Activated CD4-positive, alpha-beta T cell treated with anti-CD3 and anti-CD28 coated beads, Interleukin-2, Interleukin-4, amounts not matched to agents 100 ng/mL and 50 ng/mL, durations not matched to agents 16 hours and 8 hours (primary cell): ENCODE data around the gene CHIT1.

Experiments
- DNase-seq: peaks from one replicate; pipeline ENCODE4 v3.0.0-alpha.2; 2020; ENCODE audit warnings: low spot score

The CHIT1 gene

DNA sequence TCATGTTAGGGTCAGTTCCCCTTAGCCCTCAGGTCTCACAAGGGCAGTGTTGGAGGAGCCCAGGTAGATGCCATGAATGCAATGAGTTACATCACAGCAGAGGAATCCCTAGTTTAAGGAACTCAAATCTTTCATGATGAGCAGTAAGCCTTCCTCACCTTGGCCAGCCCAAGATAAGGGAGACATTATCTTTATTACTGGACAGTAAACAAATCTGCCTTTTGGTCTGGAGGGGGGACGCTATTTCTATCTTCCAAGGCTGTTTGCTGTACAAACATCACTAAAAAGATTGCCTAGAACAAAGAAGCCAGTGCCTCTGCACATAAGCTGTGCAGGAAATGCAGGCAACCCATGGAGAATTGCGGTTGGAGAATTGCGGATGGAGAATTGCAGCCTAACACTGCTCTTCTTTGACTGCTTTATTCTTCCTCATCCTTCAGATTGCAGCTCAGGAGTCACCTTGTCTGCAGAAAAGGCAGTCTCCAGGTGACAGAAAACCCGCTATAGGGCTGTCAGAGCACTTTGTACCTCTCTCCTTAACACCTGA, 40.7 kb downstream of the CHIT1 start:
- DNase-seq, result no peak

- DNase-seq, result no peak
Observed at GRCh38 chr1:203187689-203188264, 41.7 kb downstream of the CHIT1 start.

GRCh38 chr1:203187304-203187685, 42.2 kb downstream of the CHIT1 start:
- no peak for DNase-seq

GRCh38 chr1:203186446-203187303, 42.8 kb downstream of the CHIT1 start, which contains the start of gene CHI3L1:
TSS of gene CHI3L1 (minus strand) at chr1:203186704. CDS start at chr1:203186623, 81 bp downstream.
- no peak for DNase-seq

DNA sequence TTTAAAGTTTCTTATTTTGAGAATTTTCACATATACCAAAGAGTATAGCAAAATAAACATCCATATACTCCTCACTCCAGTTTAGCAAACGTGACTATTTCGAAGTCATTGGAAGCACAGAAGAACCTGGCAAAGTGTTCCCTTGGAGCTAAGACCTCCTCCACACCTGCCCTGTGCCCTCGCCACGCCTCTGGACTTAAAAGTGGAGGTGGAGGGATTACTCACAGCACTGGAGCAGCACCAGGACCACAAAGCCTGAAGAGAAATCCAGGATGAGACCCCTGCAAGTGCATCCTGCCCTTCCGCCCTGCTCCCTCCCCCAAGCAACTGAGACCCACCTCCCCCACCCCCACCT, 43.4 kb downstream of the CHIT1 start:
- DNase-seq, result no peak

DNA sequence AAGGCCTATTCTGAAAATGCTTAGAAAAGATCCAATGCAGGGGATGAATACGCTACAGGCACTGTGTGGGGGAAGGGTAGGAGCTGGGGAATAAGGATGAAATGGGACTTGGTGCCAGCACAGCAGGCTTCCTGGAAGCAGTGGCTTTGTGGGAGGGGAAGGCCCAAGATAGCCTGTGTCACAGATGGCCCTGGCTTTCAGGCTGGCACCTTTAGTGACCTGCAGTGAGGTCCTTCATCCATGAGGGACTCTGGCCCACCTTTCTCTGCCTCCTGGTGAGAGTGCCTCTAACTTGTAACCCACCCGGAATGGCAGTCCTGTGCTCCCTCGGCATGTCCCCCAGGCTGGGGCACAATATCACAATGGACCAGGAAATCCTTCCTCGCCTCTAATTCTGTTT, 43.9 kb downstream of the CHIT1 start:
- no peak for DNase-seq

DNA sequence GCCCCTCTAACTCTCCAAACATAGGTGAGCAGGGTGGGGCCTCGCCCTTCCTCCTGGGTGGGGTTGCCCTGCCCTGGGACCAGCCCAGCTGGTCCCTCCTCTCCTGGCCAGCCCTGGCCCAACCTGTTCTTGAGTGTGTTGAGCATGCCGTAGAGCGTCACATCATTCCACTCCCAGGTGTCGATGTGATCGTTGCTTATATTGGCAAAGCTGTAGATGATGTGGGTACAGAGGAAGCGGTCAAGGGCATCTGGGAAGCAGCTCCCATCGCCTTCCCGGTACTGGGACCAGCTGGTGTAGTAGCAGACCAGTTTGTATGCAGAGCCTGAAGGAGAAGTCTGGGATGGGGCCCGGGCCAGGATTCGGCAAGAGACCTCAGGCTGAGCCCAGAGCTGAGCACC, 44.4 kb downstream of the CHIT1 start:
- DNase-seq, result no peak

- DNase-seq, result no peak
Observed at GRCh38 chr1:203184467-203184866, 45.0 kb downstream of the CHIT1 start.

DNA sequence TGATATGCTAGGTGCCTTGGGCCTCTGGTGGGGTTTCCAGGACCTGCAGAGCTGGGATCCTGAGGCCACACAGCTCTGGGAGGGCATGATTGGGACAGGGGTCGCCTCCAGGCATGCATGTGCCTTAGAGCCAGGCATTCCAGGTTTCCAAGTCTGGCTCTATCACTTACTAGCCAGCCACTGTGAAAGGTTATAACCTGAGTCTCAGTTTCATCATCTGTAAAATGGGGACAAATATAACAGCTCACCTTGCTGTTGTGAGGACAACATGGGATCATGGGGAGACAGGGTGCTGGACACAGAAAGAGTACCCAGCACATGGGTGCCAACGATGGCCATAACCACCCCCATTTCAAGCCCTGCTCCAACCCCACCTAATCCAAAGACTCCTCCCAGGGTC, 45.6 kb downstream of the CHIT1 start:
- DNase-seq, result no peak

GRCh38 chr1:203182387-203182953, 47.0 kb downstream of the CHIT1 start:
- DNase-seq, result no peak

GRCh38 chr1:203181586-203182386, 47.7 kb downstream of the CHIT1 start:
- DNase-seq, result no peak

GRCh38 chr1:203180611-203181330, 48.7 kb downstream of the CHIT1 start:
- no peak for DNase-seq

DNA sequence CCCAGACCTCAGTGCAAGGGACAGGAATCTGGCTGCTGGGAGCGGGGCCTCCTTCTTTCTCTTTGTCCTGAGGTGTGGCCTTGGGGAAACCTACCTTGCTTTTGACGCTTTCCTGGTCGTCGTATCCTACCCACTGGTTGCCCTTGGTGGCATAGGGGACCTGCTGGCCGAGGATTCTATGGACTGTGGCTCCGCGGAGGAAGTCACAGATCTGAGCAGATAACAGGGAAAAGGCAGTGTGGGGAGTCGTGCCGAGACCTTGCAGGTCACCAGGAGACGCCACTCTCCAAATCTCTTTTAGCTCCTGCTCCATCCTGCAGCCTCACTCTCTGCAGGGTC, 49.8 kb downstream of the CHIT1 start:
- no peak for DNase-seq

DNA sequence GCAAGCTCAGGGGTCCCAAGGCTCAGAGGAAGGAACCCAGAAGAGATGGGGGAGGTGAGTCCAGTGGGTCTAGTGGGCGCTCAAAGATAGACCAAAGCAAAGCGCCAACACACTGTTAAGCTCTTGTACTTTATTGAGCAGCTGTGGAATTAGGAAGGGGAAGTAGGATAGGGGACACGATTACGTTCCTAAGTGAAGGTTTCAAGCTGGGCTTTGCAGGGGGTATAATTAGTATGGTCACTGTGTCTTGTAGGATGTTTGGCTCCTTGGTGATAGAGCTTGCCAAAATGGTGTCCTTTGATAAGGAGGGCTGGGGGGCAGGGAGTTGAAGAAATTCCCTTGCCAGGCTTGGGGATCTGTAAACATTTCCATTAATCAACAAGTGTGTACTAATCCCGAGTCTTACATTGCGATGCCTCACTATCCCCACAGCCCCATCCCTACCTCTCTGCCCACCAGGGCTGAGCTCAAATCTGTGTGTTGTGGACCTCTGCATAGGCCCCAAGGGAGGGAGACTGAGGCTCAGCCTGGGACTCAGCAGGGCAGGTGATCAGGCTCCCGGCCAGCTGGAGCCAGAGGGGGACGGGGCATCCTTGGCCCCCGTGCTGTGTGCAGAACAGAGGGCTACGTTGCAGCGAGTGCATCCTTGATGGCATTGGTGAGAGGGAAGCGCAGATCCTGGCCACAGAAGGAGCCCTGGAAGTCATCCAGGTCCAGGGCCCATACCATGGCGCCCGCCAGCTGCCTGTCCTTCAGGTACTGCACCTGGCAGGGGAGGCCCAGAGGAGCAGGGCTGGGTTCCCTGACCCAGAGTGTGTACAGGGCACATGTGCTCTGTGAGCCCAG, 50.4 kb downstream of the CHIT1 start:
- no peak for DNase-seq

- DNase-seq, result no peak
Observed at GRCh38 chr1:203178083-203178482, 51.4 kb downstream of the CHIT1 start.

- DNase-seq, result no peak
Observed at GRCh38 chr1:203177470-203178039, 51.9 kb downstream of the CHIT1 start.

- no peak for DNase-seq
Observed at GRCh38 chr1:203177036-203177405, 52.5 kb downstream of the CHIT1 start.

DNA sequence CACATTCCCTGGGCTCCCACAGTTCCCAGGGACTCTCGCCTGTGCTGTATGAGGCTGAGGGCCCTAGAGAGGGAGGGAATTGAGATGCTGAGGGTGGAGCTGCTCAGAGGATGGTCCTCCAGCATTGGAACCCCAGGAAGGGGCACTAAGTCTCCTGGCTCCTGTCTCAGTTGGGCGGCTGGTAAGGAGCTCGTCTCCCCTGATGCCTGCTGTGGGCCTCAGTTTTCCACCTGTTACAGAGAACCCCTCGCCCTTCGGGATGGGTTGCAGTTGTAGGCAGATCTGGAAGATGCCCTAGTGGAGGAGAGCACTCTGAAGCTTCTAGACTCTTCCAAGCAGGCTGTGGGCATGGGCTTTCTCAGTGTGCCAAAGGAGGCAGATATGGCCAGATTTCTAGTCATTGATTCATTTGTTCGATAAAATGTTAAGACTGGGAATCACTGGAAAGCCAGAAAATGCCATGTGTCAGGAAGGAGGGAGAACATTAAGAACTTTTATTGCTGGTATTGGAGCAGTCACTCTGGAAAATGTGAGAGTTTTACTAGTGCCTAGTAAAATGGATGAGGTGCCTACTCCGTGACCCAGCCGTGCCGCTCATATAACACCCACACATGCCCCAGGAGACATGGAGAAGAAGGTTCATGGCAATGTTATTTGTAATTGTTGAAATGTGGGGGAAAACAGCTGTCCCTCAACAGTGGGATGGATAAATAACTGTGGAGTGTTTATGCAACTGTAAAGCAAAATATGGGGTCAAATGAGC, 53.0 kb downstream of the CHIT1 start:
- DNase-seq, result no peak

- DNase-seq, result no peak
Observed at GRCh38 chr1:203175827-203176241, 53.6 kb downstream of the CHIT1 start.
